WTC11 (cell line): ENCODE measurements around the gene CHRM2. TPM values are rescaled to one million over a fixed set of nuclear protein-coding genes. Genes with fewer than 3 reads are reported as not detected.

Source experiments
- ATAC-seq: fragments of 200-7000 bp; cut with Tn5 transposase; 2 replicates; pipeline ENCODE4 v1.10.0; 2021; ENCODE audit warnings: mild to moderate bottlenecking, moderate library complexity
- CTCF ChIA-PET: fragments of 300-600 bp; sonication (Branson Sonifier 250); formaldehyde crosslinking; loops from one replicate; lab custom pipeline; 2021; ENCODE audit warnings: antibody characterized with exemption; lab: Charles Lee
- POLR2A ChIA-PET: fragments of 350-600 bp; sonication (Branson Sonifier 250); formaldehyde crosslinking; loops from one replicate; lab custom pipeline; 2021; ENCODE audit warnings: antibody characterized with exemption; lab: Charles Lee
- DNase-seq: peaks from one replicate; pipeline ENCODE4 v3.0.0; 2021; ENCODE audit warnings: low spot score
- H3K27ac Mint-ChIP-seq: 2 replicates; pipeline ENCODE4 v1.8.0; 2021; ENCODE audit warnings: mixed read lengths
- H3K27me3 Mint-ChIP-seq: 2 replicates; pipeline ENCODE4 v1.8.0; 2021; ENCODE audit warnings: low read depth, mild to moderate bottlenecking, moderate library complexity, mixed read lengths
- H3K36me3 Mint-ChIP-seq: 2 replicates; pipeline ENCODE4 v1.8.0; 2021; ENCODE audit warnings: mixed read lengths
- H3K4me1 Mint-ChIP-seq: 2 replicates; pipeline ENCODE4 v1.8.0; 2022; ENCODE audit warnings: mixed read lengths
- H3K4me3 Mint-ChIP-seq: 2 replicates; pipeline ENCODE4 v1.8.0; 2021; ENCODE audit warnings: mild to moderate bottlenecking, moderate library complexity, mixed read lengths
- H3K9me3 Mint-ChIP-seq: 2 replicates; pipeline ENCODE4 v1.8.0; 2021; ENCODE audit warnings: mixed read lengths
- ATF3 ChIP-seq: sonication (generic); formaldehyde crosslinking; conservative IDR thresholded peaks from 2 replicates; pipeline ENCODE4 v1.8.1; 2022; ENCODE audit warnings: mild to moderate bottlenecking, missing genetic modification reagents
- E2F1 ChIP-seq: sonication (generic); formaldehyde crosslinking; IDR thresholded peaks from 2 replicates; pipeline ENCODE4 v1.8.0; 2022; ENCODE audit warnings: mild to moderate bottlenecking, missing genetic modification reagents
- E2F5 ChIP-seq: sonication (generic); formaldehyde crosslinking; IDR thresholded peaks from 2 replicates; pipeline ENCODE4 v1.8.1; 2022; ENCODE audit warnings: mild to moderate bottlenecking, moderate library complexity, missing genetic modification reagents
- EMX1 ChIP-seq: fragments of 250-450 bp; sonication (Bioruptor Pico); IDR thresholded peaks from 2 replicates; pipeline ENCODE4 v1.8.0; 2021; ENCODE audit warnings: mild to moderate bottlenecking
- GABPB1 ChIP-seq: sonication (generic); formaldehyde crosslinking; IDR thresholded peaks from 2 replicates; pipeline ENCODE4 v1.8.1; 2023; ENCODE audit warnings: mild to moderate bottlenecking, missing genetic modification reagents
- GRHL2 ChIP-seq: fragments of 250-450 bp; sonication (Bioruptor Pico); IDR thresholded peaks from 2 replicates; pipeline ENCODE4 v1.8.0; 2022; ENCODE audit warnings: mild to moderate bottlenecking, moderate library complexity; ENCODE audit not compliant: insufficient replicate concordance, severe bottlenecking
- HMGA2 ChIP-seq: fragments of 250-450 bp; sonication (Bioruptor Pico); IDR thresholded peaks from 2 replicates; pipeline ENCODE4 v1.4.0; 2021; ENCODE audit warnings: mild to moderate bottlenecking, moderate library complexity
- HMGXB4 ChIP-seq: sonication (generic); formaldehyde crosslinking; IDR thresholded peaks from 2 replicates; pipeline ENCODE4 v1.8.1; 2023; ENCODE audit warnings: mild to moderate bottlenecking, moderate library complexity, missing genetic modification reagents
- JAZF1 ChIP-seq: fragments of 250-450 bp; sonication (Bioruptor Pico); IDR thresholded peaks from 2 replicates; pipeline ENCODE4 v1.9.0; 2021; ENCODE audit warnings: moderate library complexity, mild to moderate bottlenecking, inconsistent platforms
- OVOL2 ChIP-seq: fragments of 250-450 bp; sonication (Bioruptor Pico); IDR thresholded peaks from 2 replicates; pipeline ENCODE4 v1.9.0; 2021; ENCODE audit warnings: mild to moderate bottlenecking, borderline replicate concordance
- STAT6 ChIP-seq: sonication (generic); formaldehyde crosslinking; conservative IDR thresholded peaks from 2 replicates; pipeline ENCODE4 v1.8.1; 2023; ENCODE audit warnings: mild to moderate bottlenecking, low read depth, missing genetic modification reagents, moderate library complexity
- TEAD1 ChIP-seq: sonication (generic); formaldehyde crosslinking; IDR thresholded peaks from 2 replicates; pipeline ENCODE4 v1.8.0; 2022; ENCODE audit warnings: mild to moderate bottlenecking, missing genetic modification reagents
- TEAD4 ChIP-seq: sonication (generic); formaldehyde crosslinking; IDR thresholded peaks from 2 replicates; pipeline ENCODE4 v1.8.0; 2022; ENCODE audit warnings: mild to moderate bottlenecking, missing genetic modification reagents
- TP53 ChIP-seq: sonication (generic); formaldehyde crosslinking; IDR thresholded peaks from 2 replicates; pipeline ENCODE4 v1.8.1; 2023; ENCODE audit warnings: mild to moderate bottlenecking, missing genetic modification reagents
- ZBTB21 ChIP-seq: sonication (generic); formaldehyde crosslinking; IDR thresholded peaks from 2 replicates; pipeline ENCODE4 v1.8.1; 2023; ENCODE audit warnings: mild to moderate bottlenecking, missing genetic modification reagents, borderline replicate concordance
- ZNF138 ChIP-seq: sonication (generic); formaldehyde crosslinking; conservative IDR thresholded peaks from 2 replicates; pipeline ENCODE4 v1.8.1; 2022; ENCODE audit warnings: mild to moderate bottlenecking, moderate library complexity, missing genetic modification reagents
- ZNF219 ChIP-seq: sonication (generic); formaldehyde crosslinking; IDR thresholded peaks from 2 replicates; pipeline ENCODE4 v1.8.0; 2023; ENCODE audit warnings: missing genetic modification reagents, mild to moderate bottlenecking, borderline replicate concordance
- ZNF232 ChIP-seq: sonication (generic); formaldehyde crosslinking; IDR thresholded peaks from 2 replicates; pipeline ENCODE4 v1.8.0; 2022; ENCODE audit warnings: mild to moderate bottlenecking, missing genetic modification reagents
- ZNF512 ChIP-seq: sonication (generic); formaldehyde crosslinking; IDR thresholded peaks from 2 replicates; pipeline ENCODE4 v1.8.1; 2022; ENCODE audit warnings: missing genetic modification reagents, borderline replicate concordance
- ZNF671 ChIP-seq: fragments of 250-450 bp; sonication (Bioruptor Pico); IDR thresholded peaks from 2 replicates; pipeline ENCODE4 v1.8.0; 2021; ENCODE audit warnings: mild to moderate bottlenecking
- total RNA-seq: library from RNA; stranded (reverse); gene quantifications from 3 replicates; pipeline ENCODE4 v1.2.3, GENCODE V29; 2021
- TF ChIP-seq, protein P1 (sequence below): fragments of 200-600 bp; IDR thresholded peaks from 2 replicates; pipeline ENCODE4 v1.8.0; 2022; ENCODE audit warnings: antibody characterized with exemption

Gene CHRM2
- total RNA-seq, 1 experiment from 2014 or later: 0.15 TPM

GRCh38 chr7:136998495-136998894 is 130.0 kb downstream of the CHRM2 start:
- ATAC-seq (no peak), DNase-seq (no peak)
- TF ChIP-seq ZNF219 (CRISPR knock-in tag) (no peak), E2F1 (CRISPR knock-in tag) (no peak), ZBTB21 (CRISPR knock-in tag) (no peak), HMGXB4 (CRISPR knock-in tag) (no peak), TP53 (CRISPR knock-in tag) (no peak), OVOL2 (CRISPR knock-in tag) (no peak)
- no peaks in the 10 kb centered on the region for H3K36me3 Mint-ChIP-seq
- peaks cover 16% of the 10 kb centered on the region for H3K27me3 Mint-ChIP-seq
- no peak overlapping the region for H3K27ac Mint-ChIP-seq
- ChIA-PET POLR2A (no interaction called here), CTCF (no interaction called here)
- H3K9me3 Mint-ChIP-seq: no peaks in the 10 kb centered on the region
- H3K4me3 Mint-ChIP-seq: no peak overlapping the region
- H3K4me1 Mint-ChIP-seq: peaks cover 12% of the 10 kb centered on the region

DNA sequence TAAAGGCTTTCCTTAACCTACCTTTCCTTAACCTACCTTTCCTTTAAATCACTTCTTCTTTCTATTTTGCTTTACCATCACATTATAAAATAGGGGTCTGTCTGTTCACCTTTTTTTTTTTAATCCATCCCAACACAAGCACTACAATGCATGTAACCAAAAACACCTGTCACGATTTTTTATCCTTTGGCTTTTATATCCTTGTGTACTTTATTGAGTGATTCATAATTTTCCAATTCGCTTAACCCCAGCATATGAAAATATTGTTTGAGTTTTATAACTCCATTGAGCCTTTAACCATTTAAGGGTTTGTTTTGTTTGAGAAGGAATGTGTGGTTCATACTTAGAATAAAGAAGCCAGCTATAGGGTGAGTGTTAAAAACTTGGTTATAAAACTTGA is 132.2 kb downstream of the CHRM2 start:
- ChIA-PET POLR2A (no interaction called here), CTCF (interaction anchor here (0.9 kb wide), 1 partner anchor 126 kb away, joined by 3 read pairs; no protein-coding TSS in a partner anchor)
- no peaks in the 10 kb centered on the region for H3K36me3 Mint-ChIP-seq
- no peaks in the 10 kb centered on the region for H3K9me3 Mint-ChIP-seq
- no peak overlapping the region for H3K4me3 Mint-ChIP-seq
- H3K27me3 Mint-ChIP-seq: peaks cover 16% of the 10 kb centered on the region
- TF ChIP-seq ZNF512 (no peak), TEAD1 (CRISPR knock-in tag) (no peak), HMGA2 (CRISPR knock-in tag) (no peak), ZBTB21 (CRISPR knock-in tag) (no peak), ZNF671 (CRISPR knock-in tag) (no peak), ZNF138 (CRISPR knock-in tag) (no peak), STAT6 (CRISPR knock-in tag) (no peak), GABPB1 (CRISPR knock-in tag) (no peak), ZNF232 (CRISPR knock-in tag) (no peak), EMX1 (no peak), GRHL2 (CRISPR knock-in tag) (no peak), TEAD4 (no peak), ATF3 (no peak), JAZF1 (CRISPR knock-in tag) (no peak), E2F5 (CRISPR knock-in tag) (no peak)
- TF ChIP-seq, protein P1, sequence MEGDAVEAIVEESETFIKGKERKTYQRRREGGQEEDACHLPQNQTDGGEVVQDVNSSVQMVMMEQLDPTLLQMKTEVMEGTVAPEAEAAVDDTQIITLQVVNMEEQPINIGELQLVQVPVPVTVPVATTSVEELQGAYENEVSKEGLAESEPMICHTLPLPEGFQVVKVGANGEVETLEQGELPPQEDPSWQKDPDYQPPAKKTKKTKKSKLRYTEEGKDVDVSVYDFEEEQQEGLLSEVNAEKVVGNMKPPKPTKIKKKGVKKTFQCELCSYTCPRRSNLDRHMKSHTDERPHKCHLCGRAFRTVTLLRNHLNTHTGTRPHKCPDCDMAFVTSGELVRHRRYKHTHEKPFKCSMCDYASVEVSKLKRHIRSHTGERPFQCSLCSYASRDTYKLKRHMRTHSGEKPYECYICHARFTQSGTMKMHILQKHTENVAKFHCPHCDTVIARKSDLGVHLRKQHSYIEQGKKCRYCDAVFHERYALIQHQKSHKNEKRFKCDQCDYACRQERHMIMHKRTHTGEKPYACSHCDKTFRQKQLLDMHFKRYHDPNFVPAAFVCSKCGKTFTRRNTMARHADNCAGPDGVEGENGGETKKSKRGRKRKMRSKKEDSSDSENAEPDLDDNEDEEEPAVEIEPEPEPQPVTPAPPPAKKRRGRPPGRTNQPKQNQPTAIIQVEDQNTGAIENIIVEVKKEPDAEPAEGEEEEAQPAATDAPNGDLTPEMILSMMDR: no peak
- DNase-seq (no peak), ATAC-seq (no peak)
- H3K4me1 Mint-ChIP-seq: peaks cover 12% of the 10 kb centered on the region
- no peak overlapping the region for H3K27ac Mint-ChIP-seq
